Measurements from ENCODE around the gene RGSL1. TPM values are rescaled to one million over a fixed set of nuclear protein-coding genes. Genes with fewer than 3 reads are reported as not detected.

RGSL1 gene
- total and polyA plus RNA-seq, 2 of the 8 experiments (the other 6 are each of a cell fraction or from before 2014, with no cell fraction given) = not detected

GRCh38 chr1:182433580-182433979 is 16.4 kb upstream of the RGSL1 start:
- no peak for DNase-seq (ENCODE audit: low read depth in 1 of 2, low spot score in 2 of 2)
- no peak overlapping the region for H3K4ac ChIP-seq (replicated peaks; ENCODE audit: insufficient read length, low read depth, low read length)
- no peak overlapping the region for H2BK5ac ChIP-seq (ENCODE audit: low read depth, low read length)
- H2AK5ac ChIP-seq (ENCODE audit: low read depth, low read length) = no peak overlapping the region
- no peak overlapping the region for H3K18ac ChIP-seq (ENCODE audit: extremely low read depth, low read length)
- no peak overlapping the region for H3K23ac ChIP-seq (ENCODE audit: insufficient read length)
- H3K9me3 ChIP-seq (ENCODE audit: insufficient read depth in 2 of 2, low read depth in 1 of 2, low read length in 1 of 2) = peaks cover 3 to 5% of the 10 kb centered on the region in 2 experiments; a peak in 1 of 4 replicates
- no peak overlapping the region for H2BK20ac ChIP-seq (ENCODE audit: low read length)
- no peak overlapping the region for H3K9ac ChIP-seq (replicated peaks in 1 of 4; ENCODE audit: extremely low read depth in 1 of 4, low read depth in 3 of 4, low read length in 3 of 4)
- H3K27ac ChIP-seq (ENCODE audit: low read depth, low read length) = no peak overlapping the region
- no peak overlapping the region for H4K5ac ChIP-seq (ENCODE audit: insufficient read length, low read depth, low read length)
- no peak overlapping the region for H2BK120ac ChIP-seq (replicated peaks; ENCODE audit: low read depth, low read length)
- CTCF ChIA-PET (ENCODE audit: partially characterized antibody) = interaction anchor here (0.6 to 1.7 kb wide), 2 partner anchors 34 to 79 kb away, joined by 3 read pairs; no protein-coding TSS in a partner anchor
- H2AFZ ChIP-seq (ENCODE audit: low read length) = no peak overlapping the region
- no peak overlapping the region for H3K4me3 ChIP-seq (ENCODE audit: extremely low read depth in 1 of 4, insufficient read depth in 2 of 4, low read depth in 3 of 4, low read length in 4 of 4)
- no CpG with 5 or more reads among the region's 1 CpG for WGBS, 2 experiments (ENCODE audit: extremely low coverage in 1 of 2, insufficient coverage in 1 of 2, insufficient read length in 1 of 2, insufficient replicate concordance in 2 of 2, low coverage in 1 of 2, low lambda C conversion rate in 2 of 2, missing lambda C conversion rate in 1 of 2)
- no peak overlapping the region for H3K4me2 ChIP-seq (ENCODE audit: insufficient read depth in 1 of 2, low read depth in 2 of 2, low read length in 2 of 2)
- H3K79me1 ChIP-seq (ENCODE audit: low read depth, low read length) = no peaks in the 10 kb centered on the region
- no peaks in the 10 kb centered on the region for H4K20me1 ChIP-seq (replicated peaks in 1 of 2; ENCODE audit: control insufficient read depth in 1 of 2, insufficient read depth in 2 of 2, low read length in 2 of 2)
- no peaks in the 10 kb centered on the region for H3K36me3 ChIP-seq (ENCODE audit: control insufficient read depth in 2 of 4, insufficient read depth in 4 of 4, low read length in 3 of 4)
- no peak overlapping the region for H3K14ac ChIP-seq (ENCODE audit: insufficient read length)
- no peaks in the 10 kb centered on the region for H3K23me2 ChIP-seq (ENCODE audit: low read depth, low read length)
- no peaks in the 10 kb centered on the region for H3K27me3 ChIP-seq (replicated peaks in 1 of 4; ENCODE audit: control insufficient read depth in 3 of 4, extremely low read depth in 1 of 4, insufficient read depth in 3 of 4, low read length in 3 of 4)
- no peaks in the 10 kb centered on the region for H3K4me1 ChIP-seq (replicated peaks in 1 of 4; ENCODE audit: control insufficient read depth in 3 of 4, insufficient read depth in 4 of 4, low read length in 3 of 4)
- H4K8ac ChIP-seq (ENCODE audit: extremely low read depth, insufficient read depth, low read length) = no peak overlapping the region
- no peaks in the 10 kb centered on the region for H3K79me2 ChIP-seq (ENCODE audit: control insufficient read depth in 1 of 2, insufficient read depth in 2 of 2, low read length in 2 of 2)
- POLR2A ChIA-PET (ENCODE audit: partially characterized antibody) = no interaction called here
- no peak overlapping the region for H2BK15ac ChIP-seq (ENCODE audit: low read length)
- no peak overlapping the region for H3K56ac ChIP-seq (replicated peaks; ENCODE audit: insufficient read length, low read depth, low read length)
- H2BK12ac ChIP-seq (ENCODE audit: low read depth, low read length) = no peak overlapping the region
- H4K91ac ChIP-seq (replicated peaks; ENCODE audit: insufficient read length, low read length) = no peak overlapping the region
- FAIRE-seq = no peak
- TF ChIP-seq PHF8 (conservative IDR thresholded peaks at IDR 0.05; ENCODE audit: low read depth, low read length) (no peak), RFX5 (IDR thresholded peaks at IDR 0.05; ENCODE audit: borderline replicate concordance, low read depth, low read length) (no peak), CTCF (IDR thresholded peaks at IDR 0.05; ENCODE audit: control extremely low read depth in 1 of 3, insufficient read depth in 1 of 3, low read depth in 1 of 3, low read length in 3 of 3) (no peak), CBX8 (IDR thresholded peaks at IDR 0.05; ENCODE audit: borderline replicate concordance, low read depth, low read length) (no peak), EP300 (IDR thresholded peaks at IDR 0.05; ENCODE audit: borderline replicate concordance in 1 of 2, low read depth in 2 of 2, low read length in 2 of 2) (no peak), SP4 (IDR thresholded peaks at IDR 0.05; ENCODE audit: low read length) (no peak), JUND (IDR thresholded peaks at IDR 0.05; ENCODE audit: low read length) (no peak), SIRT6 (IDR thresholded peaks at IDR 0.05; ENCODE audit: low read length) (no peak), CREB1 (IDR thresholded peaks at IDR 0.05) (no peak), BCL11A (IDR thresholded peaks at IDR 0.05; ENCODE audit: low read depth in 2 of 2, low read length in 2 of 2) (no peak), MAX (IDR thresholded peaks at IDR 0.05) (no peak), RXRA (IDR thresholded peaks at IDR 0.05; ENCODE audit: insufficient read depth, low read depth, low read length) (no peak)

All from H1 (cell line).